BJ (cell line): Measurements from ENCODE around the gene BCKDHB. TPM values are rescaled to one million over a fixed set of nuclear protein-coding genes. Genes with fewer than 3 reads are reported as not detected.

Source experiments
- CTCF ChIA-PET: fragments of 350-600 bp; formaldehyde crosslinking; extraction: SDS; loops from one replicate; lab custom pipeline; 2021; ENCODE audit warnings: antibody characterized with exemption, inconsistent platforms; lab: Yijun Ruan, JAX
- POLR2A ChIA-PET: fragments of 300-600 bp; sonication (Branson Sonifier 250); formaldehyde crosslinking; extraction: SDS; loops from one replicate; lab custom pipeline; 2021; ENCODE audit warnings: antibody characterized with exemption; lab: Charles Lee
- DNase-seq: peaks from one replicate; pipeline ENCODE4 v3.0.0-alpha.2; 2011; ENCODE audit warnings: low read depth
- H3K27me3 ChIP-seq: 2 replicates; pipeline ENCODE4 v1.6.0; 2011; ENCODE audit warnings: low read length; ENCODE audit not compliant: control insufficient read depth, insufficient read depth
- H3K36me3 ChIP-seq: 2 replicates; pipeline ENCODE4 v1.5.1; 2011; ENCODE audit warnings: low read length; ENCODE audit not compliant: control insufficient read depth, insufficient read depth
- H3K4me3 ChIP-seq: 2 replicates; pipeline ENCODE4 v1.5.1; 2011; ENCODE audit warnings: low read depth, mild to moderate bottlenecking, control low read depth, low read length
- CTCF ChIP-seq: IDR thresholded peaks from 2 replicates; pipeline ENCODE4 v1.5.1; 2011; ENCODE audit warnings: low read depth, mild to moderate bottlenecking, control low read depth, inconsistent platforms, low read length, moderate library complexity; ENCODE audit not compliant: insufficient read depth
- polyA plus RNA-seq: library from polyadenylated mRNA; depleted of rRNA; stranded (reverse); fragments of >200 nt; gene quantifications from 2 replicates; pipeline ENCODE4 v1.2.3, GENCODE V29; 2011

The BCKDHB gene
- polyA plus RNA-seq, 1 experiment, result 8.0 TPM

GRCh38 chr6:80091506-80091905 lies 15.0 kb upstream of the BCKDHB start:
- no peak for DNase-seq
- CTCF ChIA-PET, result interaction anchor here (1.2 to 1.4 kb wide), 2 partner anchors 222 to 378 kb away, joined by 3 to 4 read pairs; no protein-coding TSS in a partner anchor
- H3K36me3 ChIP-seq, result no peaks in the 10 kb centered on the region
- no peak for TF ChIP-seq CTCF
- POLR2A ChIA-PET, result no interaction called here
- H3K4me3 ChIP-seq, result no peak overlapping the region
- H3K27me3 ChIP-seq, result peaks cover 2% of the 10 kb centered on the region; the same call in 1 of the 2 replicates

- no peaks in the 10 kb centered on the region for H3K36me3 ChIP-seq
- no peak overlapping the region for H3K4me3 ChIP-seq
- POLR2A ChIA-PET, result no interaction called here
- no peaks in the 10 kb centered on the region; the same call in 1 of the 2 replicates for H3K27me3 ChIP-seq
- no peak for DNase-seq
- peak; percentile 44 for TF ChIP-seq CTCF
- CTCF ChIA-PET, result interaction anchor here (0.8 to 2.0 kb wide), 10 partner anchors 8 to 315 kb away, joined by 3 to 12 read pairs (median 5); no protein-coding TSS in a partner anchor
These were observed 12.5 kb upstream of the BCKDHB start for GRCh38 chr6:80094017-80094416.

DNA sequence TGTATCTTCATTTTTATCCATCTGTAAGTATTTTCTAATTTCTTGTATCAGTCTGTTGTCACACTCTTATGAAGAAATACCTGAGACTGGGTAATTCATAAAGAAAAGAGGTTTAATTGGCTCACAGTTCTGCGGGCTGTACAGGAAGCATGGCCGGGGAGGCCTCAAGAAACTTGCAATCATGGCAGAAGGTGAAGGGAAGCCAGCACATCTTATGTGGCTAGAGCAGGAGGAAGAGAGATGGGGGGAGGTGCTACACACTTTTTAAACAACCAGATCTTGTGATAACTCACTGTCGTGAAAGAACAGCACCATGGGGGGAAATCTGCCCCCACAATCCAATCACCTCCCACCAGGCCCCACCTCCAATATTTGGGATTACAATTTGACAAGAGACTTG lies 10.9 kb upstream of the BCKDHB start:
- Histone ChIP-seq H3K36me3 (no peaks in the 10 kb centered on the region), H3K27me3 (peaks cover 3% of the 10 kb centered on the region; the same call in 1 of the 2 replicates), H3K4me3 (no peak overlapping the region)
- no peak for DNase-seq
- CTCF ChIA-PET, result interaction anchor here (0.7 to 1.8 kb wide), 3 partner anchors 9 to 317 kb away, joined by 4 to 5 read pairs (median 5); no protein-coding TSS in a partner anchor
- POLR2A ChIA-PET, result no interaction called here
- no peak for TF ChIP-seq CTCF

DNA sequence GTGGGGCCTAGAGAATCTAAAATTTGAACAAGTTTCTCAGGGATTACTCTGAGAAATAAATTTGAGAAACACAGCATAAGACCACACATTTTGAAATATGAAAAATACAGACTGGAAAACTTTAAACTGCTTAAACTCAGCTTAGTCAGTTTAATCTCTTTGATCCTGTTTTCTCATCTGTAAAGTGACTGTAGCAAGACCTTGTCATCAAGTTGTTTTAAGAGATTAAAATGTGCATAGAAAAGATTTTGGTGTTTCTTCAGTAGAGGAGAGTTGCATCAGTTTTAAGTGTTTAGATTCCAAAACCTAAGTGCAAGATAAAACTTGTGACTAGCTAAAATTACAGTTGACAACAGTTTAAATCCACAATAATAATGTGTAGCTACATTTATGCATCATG lies 8.1 kb upstream of the BCKDHB start:
- POLR2A ChIA-PET, result no interaction called here
- peaks cover 6% of the 10 kb centered on the region; the same call in 1 of the 2 replicates for H3K27me3 ChIP-seq
- no peaks in the 10 kb centered on the region for H3K36me3 ChIP-seq
- CTCF ChIA-PET, result no interaction called here
- no peak for TF ChIP-seq CTCF
- no peak for DNase-seq
- H3K4me3 ChIP-seq, result no peak overlapping the region

DNA sequence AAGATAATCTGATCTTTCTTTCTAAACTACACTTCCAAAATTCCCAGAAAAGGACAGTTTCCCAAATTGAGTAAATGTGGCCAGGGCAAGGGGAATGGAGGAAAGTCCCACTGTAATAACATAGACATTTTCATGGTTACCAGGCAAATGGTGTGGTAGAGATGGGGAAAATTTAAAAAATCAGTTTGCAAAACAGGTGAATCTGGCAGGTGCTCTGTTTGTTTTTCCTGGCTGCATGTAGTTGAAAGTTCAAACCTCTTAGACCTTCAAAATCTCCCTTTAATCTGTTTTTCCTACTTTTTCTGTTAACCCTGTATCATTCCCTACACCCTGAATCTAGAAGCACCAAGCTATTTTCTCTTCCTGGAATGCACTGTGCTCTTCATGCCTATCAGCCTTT lies 2.0 kb upstream of the BCKDHB start:
- Histone ChIP-seq H3K27me3 (peaks cover 4% of the 10 kb centered on the region), H3K36me3 (no peaks in the 10 kb centered on the region), H3K4me3 (no peak overlapping the region)
- TF ChIP-seq CTCF, result no peak
- ChIA-PET POLR2A (no interaction called here), CTCF (no interaction called here)
- no peak for DNase-seq
